Activated T-helper 1 cell treated with anti-CD3 and anti-CD28 coated beads, Interleukin-2, amount 50 U/mL, for 16 hours (primary cell): Measurements from ENCODE around the gene PDZK1IP1.

ENCODE experiments used
- DNase-seq, 2 donors: peaks; one replicate each; pipeline ENCODE4 v3.0.0-alpha.2; 2020; ENCODE audit warnings: low read depth in 1 of 2, low spot score in 1 of 2

The PDZK1IP1 gene, protein sequence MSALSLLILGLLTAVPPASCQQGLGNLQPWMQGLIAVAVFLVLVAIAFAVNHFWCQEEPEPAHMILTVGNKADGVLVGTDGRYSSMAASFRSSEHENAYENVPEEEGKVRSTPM

DNA sequence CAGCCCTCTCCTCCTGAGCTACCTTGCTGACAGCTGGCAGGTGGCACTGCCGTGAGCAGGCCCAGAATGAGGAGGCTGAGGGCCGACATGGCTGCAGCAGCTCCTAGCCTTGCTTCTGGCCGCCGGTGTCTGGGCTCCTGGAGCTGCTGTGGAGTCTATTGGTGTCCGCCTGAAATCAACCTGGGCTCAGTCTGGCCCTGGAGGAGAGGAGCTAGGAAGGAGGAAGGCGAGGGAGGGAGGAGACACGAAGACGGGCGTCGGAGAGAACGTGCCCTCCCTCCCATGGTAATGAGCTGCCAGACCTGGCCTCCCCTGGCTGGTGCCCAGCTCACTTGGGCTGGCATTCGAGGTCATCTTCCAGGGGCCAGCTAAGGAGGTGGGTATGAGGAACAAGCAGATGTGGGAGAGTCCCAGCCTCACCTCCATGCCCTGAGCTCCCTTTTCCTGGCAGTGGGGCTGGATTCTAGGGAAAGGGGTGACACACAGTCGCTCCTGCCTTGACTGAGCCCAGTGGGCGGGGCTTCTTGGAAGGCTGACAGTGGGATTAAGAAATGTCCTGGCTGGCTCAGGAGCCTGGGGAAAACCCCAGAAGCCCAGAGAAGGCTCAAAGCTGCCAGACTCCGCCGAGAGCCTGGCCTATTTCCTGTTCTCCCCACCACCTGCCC lies at the start of gene PDZK1IP1:
Gene PDZK1IP1, minus strand, starts transcription at position 193 of the 665 bp plus-strand sequence. Its CDS starts 104 bp downstream, at position 89.
- DNase-seq = no peak

DNA sequence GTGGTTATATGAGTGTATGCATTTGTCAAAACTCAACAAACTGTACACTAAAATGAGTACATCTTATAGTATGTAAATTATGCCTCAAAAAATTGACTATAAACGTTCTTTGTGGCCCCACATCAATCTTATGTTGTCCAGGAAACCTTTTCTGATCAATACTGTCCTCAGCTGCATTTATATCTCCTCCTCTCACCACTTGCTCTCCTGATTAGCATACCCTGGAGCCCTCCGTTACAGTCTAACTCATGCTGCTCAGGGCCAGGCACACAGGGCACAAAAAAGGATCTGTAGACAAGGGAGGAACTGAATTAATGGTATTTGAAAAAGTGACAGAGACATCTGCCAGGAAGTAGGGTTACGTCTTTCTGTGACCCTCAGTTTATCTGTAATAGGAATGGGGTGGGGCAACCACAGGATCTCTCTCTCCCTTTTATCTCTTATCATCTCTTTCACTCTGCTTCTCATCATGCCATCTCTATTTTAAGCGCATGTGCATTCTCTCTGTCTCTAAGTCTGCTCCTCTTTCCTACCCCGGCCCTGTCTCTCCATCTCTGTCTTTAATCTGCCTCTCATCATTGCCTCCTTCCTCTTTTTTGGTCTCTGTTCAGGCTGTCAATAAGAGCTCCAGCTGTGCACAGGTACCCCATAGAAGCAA lies 49.2 kb upstream of the PDZK1IP1 start:
- no peak for DNase-seq

DNA sequence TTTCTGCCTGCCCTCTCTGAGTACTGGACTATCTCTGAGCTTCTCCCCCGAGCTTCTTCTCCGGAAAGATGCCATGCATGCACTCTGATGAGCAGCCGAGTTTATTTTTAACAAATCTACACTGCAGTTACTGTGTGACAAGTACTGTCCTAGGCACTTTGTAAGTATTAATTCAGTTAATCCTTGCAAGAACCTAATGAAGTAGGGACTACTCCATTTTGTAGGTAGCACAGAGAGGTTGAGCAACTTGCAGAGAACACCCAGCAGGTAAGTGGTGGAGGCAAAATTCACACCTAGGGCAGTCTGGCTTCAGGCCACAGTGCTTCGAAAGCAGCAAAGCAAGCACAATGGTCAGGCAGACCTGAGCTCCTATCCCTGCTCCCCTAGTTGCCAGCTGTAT lies 46.0 kb upstream of the PDZK1IP1 start:
- no peak for DNase-seq

DNA sequence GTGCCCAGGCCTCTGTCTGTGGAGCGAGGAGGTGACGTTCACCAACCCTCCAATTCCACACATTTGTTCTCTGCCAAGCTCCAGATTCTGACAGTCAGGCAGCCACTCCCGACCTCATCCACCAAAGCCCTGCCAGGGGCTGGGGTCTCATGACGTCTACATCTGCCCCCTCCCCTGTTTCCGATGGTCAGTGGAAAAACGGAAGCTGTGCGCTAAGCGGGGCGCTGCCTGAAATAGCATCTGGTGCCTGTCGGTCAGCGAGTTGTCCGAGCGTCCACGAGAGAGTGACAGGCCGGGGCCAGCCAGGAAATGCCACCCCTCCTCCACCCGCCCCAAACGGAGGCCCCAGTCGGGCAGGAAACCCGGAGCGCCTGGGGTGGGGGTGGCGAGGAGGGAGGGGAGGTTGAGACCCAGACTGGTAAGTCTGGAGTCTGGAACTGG lies 45.4 kb upstream of the PDZK1IP1 start:
- no peak for DNase-seq

DNA sequence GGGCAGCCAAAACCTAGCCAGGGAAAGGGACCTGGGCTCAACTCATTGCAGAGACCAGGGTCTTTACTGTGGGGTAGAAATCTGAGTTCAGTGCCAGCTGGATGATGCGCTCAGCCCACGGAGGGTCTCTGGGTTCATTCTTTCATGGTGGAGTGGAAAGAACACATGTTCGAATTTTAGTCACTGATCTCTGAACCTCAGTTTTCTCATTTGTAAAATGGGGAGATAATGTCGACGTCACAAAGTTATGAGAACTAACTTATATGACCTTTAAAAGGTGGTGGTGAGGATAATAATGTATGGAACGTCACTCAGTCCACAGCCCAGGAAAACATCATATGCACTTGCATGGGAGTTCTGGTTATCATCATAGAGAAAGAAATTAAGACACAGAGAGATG lies 43.4 kb upstream of the PDZK1IP1 start:
- DNase-seq = no peak

DNA sequence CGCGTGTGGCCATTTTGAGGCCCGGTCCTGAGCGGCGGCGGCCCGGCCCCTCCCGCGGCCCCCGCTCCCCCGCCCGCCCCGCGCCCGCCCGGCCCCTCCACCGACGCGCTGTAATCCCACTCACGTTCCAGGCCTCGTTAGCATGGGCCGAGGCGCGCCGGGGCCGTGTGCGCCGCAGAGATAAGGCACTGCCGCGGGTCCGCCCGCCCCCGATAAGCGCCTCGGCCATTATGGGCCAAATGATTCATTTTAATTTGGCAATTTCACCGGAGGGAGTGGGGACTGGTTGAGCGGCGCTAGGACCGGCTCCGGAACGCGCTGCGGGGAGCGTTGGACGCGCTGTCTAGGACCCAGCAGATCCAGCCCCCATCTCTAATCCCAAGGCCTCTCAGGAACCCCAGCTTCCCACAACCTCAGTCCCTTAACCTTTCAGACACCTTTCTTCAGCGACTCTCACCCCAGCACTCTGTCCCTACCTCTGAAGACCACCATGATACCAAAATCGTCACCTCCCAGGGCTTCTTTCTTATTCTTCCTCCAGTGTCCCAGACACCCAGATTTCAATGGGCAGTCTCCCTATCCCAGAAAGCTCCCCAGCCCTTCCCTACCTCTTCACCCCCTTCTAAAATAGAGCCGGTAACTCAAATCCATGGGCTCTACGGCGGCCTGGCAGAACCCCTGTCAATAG lies 42.5 kb upstream of the PDZK1IP1 start, which contains the start of gene TAL1:
Gene TAL1, minus strand, starts transcription at position 39 of the 688 bp plus-strand sequence. CDS start 6,337 bp downstream, outside the sequence.
- DNase-seq = no peak

DNA sequence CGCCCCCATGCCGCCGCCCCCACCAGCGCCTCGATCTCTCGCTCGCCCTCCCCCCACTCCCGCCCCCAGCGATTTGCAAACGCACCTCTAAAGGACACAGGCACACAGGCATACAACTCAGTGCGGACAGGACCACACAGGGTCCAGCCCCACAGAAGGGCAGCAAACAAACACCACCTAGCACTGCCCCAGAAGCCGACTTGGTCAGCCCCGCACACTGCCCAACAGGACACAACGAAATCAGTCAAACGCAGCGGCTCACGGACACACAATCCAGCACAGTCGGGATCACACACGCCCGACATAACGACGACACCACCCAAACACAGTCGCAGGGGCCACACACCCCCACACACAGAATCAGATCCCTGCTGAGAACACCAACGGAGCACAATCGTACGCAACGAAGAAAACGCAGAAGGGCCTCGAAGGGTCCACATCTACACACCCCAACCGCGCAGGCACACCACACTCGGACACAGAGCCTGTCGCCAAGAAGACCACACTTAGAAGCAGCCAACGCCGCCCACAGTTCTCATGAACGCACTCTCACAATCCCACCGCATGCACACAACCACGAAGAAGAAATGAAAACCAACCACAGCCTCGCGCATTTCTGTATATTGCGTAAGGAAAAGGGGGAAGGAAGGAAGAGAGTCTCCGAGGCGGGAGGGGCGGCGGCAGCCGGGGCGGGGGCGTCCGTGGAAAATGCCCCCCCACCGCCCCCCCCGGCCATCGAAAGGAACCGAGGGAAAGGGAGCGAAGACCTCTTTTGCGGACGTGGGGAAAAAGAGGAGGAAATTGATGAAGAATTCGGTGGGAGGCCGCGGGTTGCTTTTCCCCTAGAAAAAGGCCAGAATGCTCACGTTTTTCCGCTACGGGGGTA lies 41.7 kb upstream of the PDZK1IP1 start:
- DNase-seq = no peak

DNA sequence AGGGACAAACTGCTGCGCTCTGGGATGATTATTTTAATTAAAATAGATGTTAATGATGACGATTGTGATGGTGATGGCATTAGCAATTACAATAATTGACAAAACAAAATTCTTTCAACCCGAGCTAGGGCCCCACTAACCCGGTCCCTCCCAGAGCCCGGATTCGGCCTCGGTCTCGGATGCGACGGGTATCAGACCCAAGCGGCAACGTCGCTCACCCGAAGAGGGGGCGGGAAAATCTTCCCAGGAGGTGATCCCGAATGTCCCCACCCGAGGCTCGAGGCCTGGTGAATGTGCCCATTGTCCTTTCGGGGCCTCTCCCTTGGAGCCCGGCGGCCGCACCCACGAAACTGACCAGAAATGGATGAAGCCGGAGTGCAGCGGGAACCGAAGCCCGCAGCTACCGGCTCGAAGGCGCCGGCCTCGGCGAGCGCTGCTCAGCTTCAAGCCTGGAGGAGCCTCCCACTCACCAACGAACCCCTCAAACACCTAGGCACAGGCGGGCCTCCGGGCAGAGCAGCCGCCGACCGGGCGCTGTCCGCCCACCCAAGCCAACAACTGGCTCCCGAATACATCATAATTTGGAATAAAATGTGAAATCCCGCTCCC lies 41.0 kb upstream of the PDZK1IP1 start:
- DNase-seq = no peak

DNA sequence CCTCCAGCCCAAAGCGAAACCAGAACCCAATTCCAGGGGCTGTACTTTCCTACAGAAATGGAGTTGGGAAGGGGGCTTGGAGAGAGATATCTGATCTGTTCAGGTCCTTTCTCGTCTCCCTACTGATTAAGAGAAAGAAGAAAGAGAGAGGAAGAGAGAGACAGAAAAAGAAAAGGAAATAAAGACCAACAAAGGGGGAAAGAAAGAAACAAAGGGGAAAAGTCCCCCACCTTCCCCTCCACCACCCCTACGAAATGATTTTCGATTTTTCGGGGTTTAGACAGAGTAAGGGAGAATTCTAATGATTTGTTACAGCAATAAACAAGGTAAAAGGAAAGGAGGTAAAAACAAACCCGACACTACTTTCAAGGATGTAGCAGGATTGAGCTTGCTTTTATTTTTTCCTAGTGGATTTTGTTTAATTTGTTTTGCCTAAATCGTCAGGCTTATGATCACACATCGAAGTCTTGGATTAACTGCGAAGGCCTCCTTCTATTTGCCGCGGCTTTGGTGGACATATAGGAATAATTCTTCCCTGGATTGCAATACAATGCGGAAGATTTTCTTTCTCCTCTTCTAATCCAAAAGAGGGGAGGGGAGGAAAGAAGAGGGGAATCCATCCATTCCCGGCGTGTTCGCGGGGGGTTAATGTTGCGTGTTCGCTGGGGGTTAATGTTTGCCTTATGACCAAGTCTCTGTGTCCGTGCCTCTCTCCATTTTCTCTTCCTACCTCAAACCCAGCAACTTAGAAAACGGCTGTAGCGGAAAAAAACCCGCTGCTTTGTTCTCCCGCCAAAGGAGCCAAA lies 40.3 kb upstream of the PDZK1IP1 start:
- DNase-seq = no peak

DNA sequence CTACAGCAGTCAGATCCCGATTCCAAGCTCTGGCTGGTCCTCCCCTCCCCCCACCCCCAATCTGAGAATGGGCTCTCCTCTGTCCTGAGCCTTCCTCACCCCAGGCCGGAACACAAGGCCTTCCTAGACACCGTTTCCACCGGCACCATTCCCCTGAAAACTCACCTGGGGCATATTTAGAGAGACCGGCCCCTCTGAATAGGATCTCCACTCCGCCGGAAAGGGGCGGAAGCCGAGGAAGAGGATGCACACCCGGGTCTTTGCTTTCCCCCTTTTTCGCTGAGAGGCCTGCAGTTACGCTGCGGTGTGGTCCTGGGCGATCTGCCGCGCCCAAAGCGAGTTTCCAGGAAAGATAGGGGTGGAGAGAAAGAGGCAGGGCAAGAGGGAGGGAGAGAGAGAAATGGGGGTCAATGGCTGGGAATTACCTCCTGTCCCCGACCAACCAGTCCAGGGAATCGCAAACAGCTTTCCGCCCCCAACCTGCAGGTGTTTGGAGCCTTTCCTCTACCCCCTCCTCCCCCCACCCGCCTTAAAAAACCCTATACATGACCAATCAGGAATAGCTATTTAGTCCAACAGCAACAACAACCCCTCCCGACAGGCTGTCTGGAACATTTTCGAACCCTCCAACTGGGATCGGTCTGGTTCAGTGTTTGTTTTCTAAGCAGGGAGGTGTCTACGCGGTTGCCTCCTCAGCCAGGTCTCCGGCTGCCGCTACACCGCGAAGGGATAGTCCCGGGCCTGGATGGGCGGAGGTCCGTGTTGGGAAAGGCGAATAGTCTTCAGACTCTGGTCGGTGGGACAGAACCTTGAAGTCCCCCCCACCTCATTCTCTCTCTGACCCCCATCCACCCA lies 39.4 kb upstream of the PDZK1IP1 start:
- no peak for DNase-seq

DNA sequence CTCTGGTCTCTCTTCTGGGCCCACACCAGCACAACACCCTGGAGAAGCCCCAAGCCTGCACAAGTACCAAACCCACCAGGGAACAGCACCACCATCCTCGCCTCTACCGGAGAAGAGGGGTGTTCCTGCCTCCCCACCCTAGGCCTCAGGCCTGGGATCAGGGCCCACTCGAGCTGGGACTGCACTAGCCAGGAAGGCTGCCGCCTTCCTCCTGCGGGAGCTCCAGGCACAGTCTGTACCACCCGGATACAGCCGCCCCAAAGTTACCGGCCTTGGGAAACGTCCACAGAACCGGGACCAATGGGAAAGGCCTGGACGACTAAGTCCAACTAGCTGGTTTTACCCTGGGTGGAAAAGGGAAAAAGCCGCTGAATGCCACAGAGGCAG lies 38.8 kb upstream of the PDZK1IP1 start:
- no peak for DNase-seq

DNA sequence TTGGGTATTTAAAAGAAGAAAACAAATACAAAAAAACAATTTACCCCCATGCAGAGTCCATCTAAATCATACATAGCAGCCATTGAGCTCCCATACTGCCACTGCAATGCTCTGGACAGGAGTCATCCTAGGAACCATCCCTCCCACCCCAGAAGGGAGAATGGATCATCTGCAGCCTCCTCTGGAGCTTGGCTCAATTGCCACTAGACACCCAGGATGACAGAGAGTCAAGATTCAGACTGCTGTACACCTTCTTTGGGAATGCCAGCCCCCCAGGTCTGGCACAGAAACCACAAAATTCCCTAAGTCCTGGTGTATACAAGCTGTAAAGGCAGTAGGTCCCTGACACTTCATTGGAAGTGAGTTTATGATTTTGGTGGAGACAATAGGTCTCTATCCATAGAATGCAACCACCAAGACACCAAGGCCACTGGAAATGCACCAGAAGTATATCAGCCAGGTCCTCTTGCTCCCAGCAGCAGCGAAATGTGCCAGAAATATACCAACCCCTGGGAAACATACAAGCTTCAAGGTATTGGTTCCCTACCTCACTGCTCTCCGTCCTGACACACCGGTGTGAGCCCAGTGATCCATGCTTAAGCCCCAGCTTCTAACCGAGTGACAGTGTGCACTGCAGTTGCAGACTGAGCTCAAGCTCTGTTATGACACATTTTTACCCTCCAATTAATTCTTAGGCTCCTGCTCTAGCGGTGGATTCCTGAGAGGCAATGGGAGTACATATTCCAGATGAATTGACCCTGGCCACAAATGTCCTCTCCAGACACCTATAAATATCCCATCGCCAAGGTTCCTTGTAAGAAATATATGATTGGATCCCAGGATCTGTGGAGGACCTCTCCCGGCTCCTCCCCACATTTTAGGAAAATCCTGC lies 37.8 kb upstream of the PDZK1IP1 start:
- DNase-seq = no peak

DNA sequence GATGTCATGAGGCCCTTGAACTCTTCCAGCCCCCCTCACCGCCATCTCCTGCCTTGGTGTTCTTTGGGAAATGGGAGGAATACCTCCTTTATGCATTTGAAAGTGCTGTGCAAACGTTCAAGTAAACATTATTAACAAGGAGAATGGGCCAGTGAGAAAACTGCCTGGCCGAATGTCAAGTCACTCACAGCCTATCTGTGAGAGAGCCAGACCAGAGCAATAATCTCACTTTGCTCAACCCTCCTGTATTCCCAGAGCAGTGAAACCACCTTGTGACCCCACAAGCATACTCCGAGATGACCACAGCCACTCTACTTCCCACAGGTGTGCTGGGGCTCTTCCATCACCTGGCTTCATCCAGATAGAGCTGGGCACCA lies 37.0 kb upstream of the PDZK1IP1 start:
- no peak for DNase-seq

DNA sequence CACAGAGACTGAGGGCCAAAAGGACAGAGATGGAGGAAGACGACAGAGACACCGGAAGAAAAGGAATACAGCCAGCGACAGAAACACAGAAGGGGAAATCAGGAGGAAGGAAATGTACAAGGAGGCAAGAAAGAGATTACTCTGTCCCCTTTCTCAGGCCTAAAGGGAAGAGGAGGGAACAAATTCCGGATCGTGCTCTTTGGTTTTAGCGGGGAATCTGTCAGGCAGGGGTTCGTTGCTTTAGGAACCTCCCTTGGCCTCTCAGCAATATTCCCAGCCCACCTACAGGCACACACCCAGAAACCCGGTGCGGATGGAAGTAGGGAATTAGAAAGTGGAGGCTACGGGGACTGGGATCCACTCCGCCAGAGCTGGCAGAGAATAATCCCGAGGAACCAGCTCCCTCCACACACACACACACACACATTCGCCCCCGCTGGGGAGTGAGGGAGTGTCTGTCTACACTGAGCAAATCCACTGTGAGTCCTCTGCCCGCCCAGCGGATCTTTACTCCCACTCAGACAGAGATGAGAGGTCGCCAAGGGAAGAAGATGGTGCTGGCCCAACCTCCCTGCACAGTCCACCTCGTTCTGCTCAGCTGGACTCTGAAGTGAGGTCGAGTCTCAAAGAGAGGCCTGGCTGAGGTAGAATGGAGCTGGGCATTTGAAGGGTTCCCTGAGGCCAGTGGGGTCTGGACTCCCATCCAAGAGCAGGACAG lies 36.4 kb upstream of the PDZK1IP1 start:
- no peak for DNase-seq

DNA sequence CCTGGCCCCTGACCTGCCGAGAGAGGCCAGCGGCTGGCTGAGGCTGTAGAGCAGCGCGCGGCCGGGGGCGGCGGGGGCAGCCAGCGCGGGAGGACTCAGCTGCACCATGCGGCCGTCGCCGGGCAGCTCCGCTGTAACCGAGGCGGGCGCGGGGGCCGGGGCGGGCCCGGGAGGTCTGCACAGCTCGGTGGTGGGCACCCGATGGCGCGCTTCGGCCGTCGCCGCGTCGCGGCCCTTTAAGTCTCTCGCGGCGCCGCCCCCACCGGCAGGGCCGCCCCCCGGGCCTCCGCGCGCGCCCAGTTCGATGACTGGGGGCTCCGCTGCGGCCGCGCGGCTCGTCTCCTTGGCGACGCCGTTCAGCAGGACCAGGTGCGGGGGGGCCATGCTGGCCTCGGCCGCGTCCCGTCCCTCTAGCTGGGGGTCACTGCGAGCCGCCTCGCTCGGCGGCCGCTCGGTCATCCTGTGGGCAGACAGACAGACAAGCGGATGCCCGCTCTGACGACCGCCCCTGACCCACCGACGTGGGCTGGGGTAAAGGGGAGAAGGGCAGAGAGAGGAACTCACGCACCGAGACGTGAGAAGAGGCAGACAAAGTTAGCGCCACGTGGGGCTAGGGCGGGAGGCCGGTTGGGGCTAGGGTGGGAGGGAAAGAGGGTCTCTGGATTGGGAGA lies 35.7 kb upstream of the PDZK1IP1 start:
- DNase-seq = no peak

DNA sequence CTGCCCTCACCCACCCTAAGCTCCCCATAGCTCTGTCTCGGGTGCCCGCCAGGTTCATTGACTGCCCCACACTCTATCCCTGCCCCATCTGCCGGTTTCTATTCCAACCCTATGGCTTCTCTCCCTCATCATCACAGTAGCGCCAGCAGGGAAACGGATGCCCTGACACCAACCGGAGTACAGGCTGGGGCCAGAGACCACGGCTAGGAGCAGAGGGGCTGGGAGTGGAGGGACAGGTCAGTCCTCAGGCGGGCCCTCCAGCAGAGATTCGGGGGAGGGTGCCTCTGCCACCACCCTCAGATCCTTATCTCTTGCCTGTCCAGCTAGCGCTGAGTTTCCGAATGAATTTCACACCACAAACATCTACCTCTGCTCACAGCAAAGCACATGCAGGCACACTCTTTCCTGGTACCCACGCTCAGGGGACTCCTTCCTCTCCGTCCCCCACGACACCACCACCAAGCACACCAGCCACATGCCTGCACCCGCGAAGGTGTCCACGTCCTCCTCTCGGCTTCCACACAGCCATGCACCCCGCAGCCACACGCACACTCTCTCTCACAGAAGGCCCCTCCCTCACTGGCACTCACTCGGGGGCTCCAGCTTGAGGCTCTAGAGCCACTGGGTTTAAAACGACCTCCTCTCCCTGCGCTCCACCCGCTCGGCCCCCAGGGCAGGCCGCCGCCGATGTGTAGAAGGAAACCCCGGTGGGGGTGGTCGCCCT lies 35.0 kb upstream of the PDZK1IP1 start:
- DNase-seq = no peak
